HepG2 (cell line): ENCODE results near the gene SHISA5. TPM values are rescaled to one million over a fixed set of nuclear protein-coding genes. Genes with fewer than 3 reads are reported as not detected.
A peak's percentile ranks its signal among the peaks of the same experiment; 100 is the strongest.

Source experiments
- EED ChIP-seq: sonication (generic); formaldehyde crosslinking; IDR thresholded peaks from 2 replicates; pipeline ENCODE4 v1.5.0; 2020; ENCODE audit warnings: mild to moderate bottlenecking, missing genetic modification reagents
- ETV5 ChIP-seq: IDR thresholded peaks from 2 replicates; pipeline ENCODE4 v1.6.1; 2018; ENCODE audit warnings: missing biosample characterization, missing genetic modification reagents, inconsistent platforms, borderline replicate concordance
- FOXO1 ChIP-seq: sonication (generic); formaldehyde crosslinking; IDR thresholded peaks from 2 replicates; pipeline ENCODE4 v1.4.0; 2020; ENCODE audit warnings: missing genetic modification reagents
- LCORL ChIP-seq, 2 experiments: fragments of 450-650 bp in 1 of 2; sonication (generic) in 1 of 2; formaldehyde crosslinking in 1 of 2; IDR thresholded peaks; 2 replicates each; pipeline versions ENCODE4 v1.5.0 to v1.6.1; 2017 to 2020; ENCODE audit warnings: antibody characterized with exemption in 1 of 2, missing genetic modification reagents in 1 of 2
- SRY ChIP-seq: sonication (generic); formaldehyde crosslinking; IDR thresholded peaks from 2 replicates; pipeline ENCODE4 v1.8.0; 2022; ENCODE audit warnings: mild to moderate bottlenecking, missing genetic modification reagents
- TSC22D2 ChIP-seq: sonication (generic); formaldehyde crosslinking; IDR thresholded peaks from 2 replicates; pipeline ENCODE4 v1.5.1; 2020; ENCODE audit warnings: missing genetic modification reagents, mild to moderate bottlenecking, borderline replicate concordance
- ZC3H13 ChIP-seq: sonication (generic); formaldehyde crosslinking; IDR thresholded peaks from 2 replicates; pipeline ENCODE4 v1.8.1; 2023; ENCODE audit warnings: mild to moderate bottlenecking, missing genetic modification reagents, moderate library complexity
- ZNF264 ChIP-seq: sonication (generic); formaldehyde crosslinking; IDR thresholded peaks from 2 replicates; pipeline ENCODE4 v1.4.0; 2020; ENCODE audit warnings: missing genetic modification reagents
- ZNF367 ChIP-seq: sonication (generic); formaldehyde crosslinking; IDR thresholded peaks from 2 replicates; pipeline ENCODE4 v1.4.0; 2020; ENCODE audit warnings: missing genetic modification reagents, borderline replicate concordance
- ZNF441 ChIP-seq: sonication (generic); formaldehyde crosslinking; IDR thresholded peaks from 2 replicates; pipeline ENCODE4 v1.7.0; 2021; ENCODE audit warnings: missing genetic modification reagents, borderline replicate concordance
- ZNF883 ChIP-seq: sonication (generic); formaldehyde crosslinking; IDR thresholded peaks from 2 replicates; pipeline ENCODE4 v1.5.1; 2020; ENCODE audit warnings: mild to moderate bottlenecking, missing genetic modification reagents; ENCODE audit errors: not compliant biosample characterization
- polyA plus RNA-seq, 8 experiments: library from polyadenylated mRNA; depleted of rRNA in 3 of 8; stranded (reverse) in 7 of 8; unstranded in 1 of 8; fragments of >200 nt; fragmentation: Illumina TruSeq in 4 of 8; extraction: Trizol in 4 of 8; gene quantifications; 2 replicates each; pipeline versions ENCODE4 v1.2.1 to v1.2.3, GENCODE V29; 2011 to 2016; ENCODE audit warnings: low read depth in 4 of 8, missing spikeins in 1 of 8, mixed read lengths in 1 of 8; ENCODE audit not compliant: insufficient read depth in 1 of 8
- total RNA-seq, 5 experiments: library from RNA; depleted of rRNA; stranded (reverse); fragments of >200 nt; fragmentation: Illumina TruSeq; extraction: Trizol; gene quantifications; 2 replicates each; pipeline ENCODE4 v1.2.3, GENCODE V29; 2016; ENCODE audit warnings: low read depth in 1 of 5
- TF ChIP-seq, protein P1 (sequence below): IDR thresholded peaks from 2 replicates; pipeline ENCODE4 v1.6.1; 2016; ENCODE audit warnings: missing biosample characterization, missing genetic modification reagents, low read depth
- TF ChIP-seq, protein P2 (sequence below): sonication (generic); formaldehyde crosslinking; IDR thresholded peaks from 2 replicates; pipeline ENCODE4 v1.4.0; 2020; ENCODE audit warnings: mild to moderate bottlenecking, missing genetic modification reagents
- TF ChIP-seq, protein P3 (sequence below): sonication (generic); formaldehyde crosslinking; IDR thresholded peaks from 2 replicates; pipeline ENCODE4 v1.5.0; 2020; ENCODE audit warnings: mild to moderate bottlenecking, missing genetic modification reagents, borderline replicate concordance

Gene SHISA5
- total and polyA plus RNA-seq, 2 of the 13 experiments (the other 11 are each of a cell fraction or from before 2014, with no cell fraction given), result 75.8 to 91.4 TPM

DNA sequence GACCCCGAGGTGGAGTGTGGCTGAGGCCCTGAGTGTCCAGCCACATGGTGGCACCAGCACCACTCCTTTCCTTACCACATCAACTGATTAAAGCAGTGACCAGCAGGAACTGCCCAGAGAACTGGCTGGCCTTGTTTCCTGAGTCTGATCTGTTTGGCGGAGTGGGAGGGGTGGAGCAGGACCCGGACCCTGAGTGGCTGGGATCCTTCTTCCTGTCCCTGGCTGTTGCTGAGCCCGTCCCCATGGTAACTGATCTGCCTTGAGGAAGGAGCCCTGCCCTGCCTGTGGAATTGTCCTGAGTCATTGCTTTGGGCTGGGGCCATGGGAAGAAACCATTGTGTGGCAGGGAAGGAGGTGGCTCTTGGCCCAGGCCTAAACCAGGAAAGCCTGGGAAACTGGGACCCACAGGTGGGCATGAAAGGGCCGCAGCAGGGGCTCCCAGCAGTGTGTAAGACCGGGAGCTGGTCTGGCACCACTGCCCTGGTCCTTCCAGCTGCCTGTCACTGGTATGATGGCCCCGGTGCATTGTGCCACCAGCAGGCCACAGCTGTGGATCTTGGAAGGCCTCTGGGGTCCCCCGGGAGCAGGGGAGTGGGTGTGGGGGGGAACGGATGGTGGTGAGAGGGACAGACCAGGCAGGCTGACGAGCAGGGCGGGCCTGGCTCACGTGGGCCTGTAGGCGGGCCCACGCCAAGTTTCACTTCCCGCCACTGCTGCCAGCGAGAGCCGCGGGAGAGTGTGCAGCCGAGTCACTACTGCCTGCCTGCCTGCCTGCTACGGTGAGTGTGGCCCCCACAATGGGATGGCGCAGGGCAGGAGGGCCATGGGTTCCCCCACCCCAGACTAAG is 38.2 kb downstream of the SHISA5 start (continued):
- TF ChIP-seq TSC22D2 (no peak), SRY (CRISPR knock-in tag) (no peak), ZNF367 (no peak), ETV5 (CRISPR knock-in tag) (peak; percentile 71; the same call in 1 of the 2 replicates), FOXO1 (CRISPR knock-in tag) (peak; percentile 62; the same call in 1 of the 2 replicates), EED (0 out of 2 replicates have a peak, but pooled peaks have one; percentile 9), ZNF264 (CRISPR knock-in tag) (no peak), LCORL (IDR thresholded peaks at IDR 0.05) (no peak), LCORL (CRISPR knock-in tag; IDR thresholded peaks at IDR 0.05) (peak; percentile 86), ZC3H13 (CRISPR knock-in tag) (no peak), ZNF441 (CRISPR knock-in tag) (0 out of 2 replicates have a peak, but pooled peaks have one; percentile 40), ZNF883 (CRISPR knock-in tag) (peak; percentile 53)
- TF ChIP-seq, protein P1, sequence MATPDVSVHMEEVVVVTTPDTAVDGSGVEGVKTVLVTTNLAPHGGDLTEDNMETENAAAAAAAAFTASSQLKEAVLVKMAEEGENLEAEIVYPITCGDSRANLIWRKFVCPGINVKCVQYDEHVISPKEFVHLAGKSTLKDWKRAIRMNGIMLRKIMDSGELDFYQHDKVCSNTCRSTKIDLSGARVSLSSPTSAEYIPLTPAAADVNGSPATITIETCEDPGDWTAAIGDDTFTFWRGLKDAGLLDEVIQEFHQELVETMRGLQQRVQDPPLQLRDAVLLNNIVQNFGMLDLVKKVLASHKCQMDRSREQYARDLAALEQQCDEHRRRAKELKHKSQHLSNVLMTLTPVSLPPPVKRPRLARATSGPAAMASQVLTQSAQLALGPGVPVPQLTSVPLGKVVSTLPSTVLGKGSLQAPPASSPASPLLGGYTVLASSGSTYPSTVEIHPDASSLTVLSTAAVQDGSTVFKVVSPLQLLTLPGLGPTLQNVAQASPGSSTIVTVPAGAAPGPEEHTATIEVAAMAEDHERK, result no peak
- TF ChIP-seq, protein P2, sequence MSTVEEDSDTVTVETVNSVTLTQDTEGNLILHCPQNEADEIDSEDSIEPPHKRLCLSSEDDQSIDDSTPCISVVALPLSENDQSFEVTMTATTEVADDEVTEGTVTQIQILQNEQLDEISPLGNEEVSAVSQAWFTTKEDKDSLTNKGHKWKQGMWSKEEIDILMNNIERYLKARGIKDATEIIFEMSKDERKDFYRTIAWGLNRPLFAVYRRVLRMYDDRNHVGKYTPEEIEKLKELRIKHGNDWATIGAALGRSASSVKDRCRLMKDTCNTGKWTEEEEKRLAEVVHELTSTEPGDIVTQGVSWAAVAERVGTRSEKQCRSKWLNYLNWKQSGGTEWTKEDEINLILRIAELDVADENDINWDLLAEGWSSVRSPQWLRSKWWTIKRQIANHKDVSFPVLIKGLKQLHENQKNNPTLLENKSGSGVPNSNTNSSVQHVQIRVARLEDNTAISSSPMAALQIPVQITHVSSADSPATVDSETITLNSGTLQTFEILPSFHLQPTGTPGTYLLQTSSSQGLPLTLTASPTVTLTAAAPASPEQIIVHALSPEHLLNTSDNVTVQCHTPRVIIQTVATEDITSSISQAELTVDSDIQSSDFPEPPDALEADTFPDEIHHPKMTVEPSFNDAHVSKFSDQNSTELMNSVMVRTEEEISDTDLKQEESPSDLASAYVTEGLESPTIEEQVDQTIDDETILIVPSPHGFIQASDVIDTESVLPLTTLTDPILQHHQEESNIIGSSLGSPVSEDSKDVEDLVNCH (CRISPR knock-in tag), result no peak
- TF ChIP-seq, protein P3, sequence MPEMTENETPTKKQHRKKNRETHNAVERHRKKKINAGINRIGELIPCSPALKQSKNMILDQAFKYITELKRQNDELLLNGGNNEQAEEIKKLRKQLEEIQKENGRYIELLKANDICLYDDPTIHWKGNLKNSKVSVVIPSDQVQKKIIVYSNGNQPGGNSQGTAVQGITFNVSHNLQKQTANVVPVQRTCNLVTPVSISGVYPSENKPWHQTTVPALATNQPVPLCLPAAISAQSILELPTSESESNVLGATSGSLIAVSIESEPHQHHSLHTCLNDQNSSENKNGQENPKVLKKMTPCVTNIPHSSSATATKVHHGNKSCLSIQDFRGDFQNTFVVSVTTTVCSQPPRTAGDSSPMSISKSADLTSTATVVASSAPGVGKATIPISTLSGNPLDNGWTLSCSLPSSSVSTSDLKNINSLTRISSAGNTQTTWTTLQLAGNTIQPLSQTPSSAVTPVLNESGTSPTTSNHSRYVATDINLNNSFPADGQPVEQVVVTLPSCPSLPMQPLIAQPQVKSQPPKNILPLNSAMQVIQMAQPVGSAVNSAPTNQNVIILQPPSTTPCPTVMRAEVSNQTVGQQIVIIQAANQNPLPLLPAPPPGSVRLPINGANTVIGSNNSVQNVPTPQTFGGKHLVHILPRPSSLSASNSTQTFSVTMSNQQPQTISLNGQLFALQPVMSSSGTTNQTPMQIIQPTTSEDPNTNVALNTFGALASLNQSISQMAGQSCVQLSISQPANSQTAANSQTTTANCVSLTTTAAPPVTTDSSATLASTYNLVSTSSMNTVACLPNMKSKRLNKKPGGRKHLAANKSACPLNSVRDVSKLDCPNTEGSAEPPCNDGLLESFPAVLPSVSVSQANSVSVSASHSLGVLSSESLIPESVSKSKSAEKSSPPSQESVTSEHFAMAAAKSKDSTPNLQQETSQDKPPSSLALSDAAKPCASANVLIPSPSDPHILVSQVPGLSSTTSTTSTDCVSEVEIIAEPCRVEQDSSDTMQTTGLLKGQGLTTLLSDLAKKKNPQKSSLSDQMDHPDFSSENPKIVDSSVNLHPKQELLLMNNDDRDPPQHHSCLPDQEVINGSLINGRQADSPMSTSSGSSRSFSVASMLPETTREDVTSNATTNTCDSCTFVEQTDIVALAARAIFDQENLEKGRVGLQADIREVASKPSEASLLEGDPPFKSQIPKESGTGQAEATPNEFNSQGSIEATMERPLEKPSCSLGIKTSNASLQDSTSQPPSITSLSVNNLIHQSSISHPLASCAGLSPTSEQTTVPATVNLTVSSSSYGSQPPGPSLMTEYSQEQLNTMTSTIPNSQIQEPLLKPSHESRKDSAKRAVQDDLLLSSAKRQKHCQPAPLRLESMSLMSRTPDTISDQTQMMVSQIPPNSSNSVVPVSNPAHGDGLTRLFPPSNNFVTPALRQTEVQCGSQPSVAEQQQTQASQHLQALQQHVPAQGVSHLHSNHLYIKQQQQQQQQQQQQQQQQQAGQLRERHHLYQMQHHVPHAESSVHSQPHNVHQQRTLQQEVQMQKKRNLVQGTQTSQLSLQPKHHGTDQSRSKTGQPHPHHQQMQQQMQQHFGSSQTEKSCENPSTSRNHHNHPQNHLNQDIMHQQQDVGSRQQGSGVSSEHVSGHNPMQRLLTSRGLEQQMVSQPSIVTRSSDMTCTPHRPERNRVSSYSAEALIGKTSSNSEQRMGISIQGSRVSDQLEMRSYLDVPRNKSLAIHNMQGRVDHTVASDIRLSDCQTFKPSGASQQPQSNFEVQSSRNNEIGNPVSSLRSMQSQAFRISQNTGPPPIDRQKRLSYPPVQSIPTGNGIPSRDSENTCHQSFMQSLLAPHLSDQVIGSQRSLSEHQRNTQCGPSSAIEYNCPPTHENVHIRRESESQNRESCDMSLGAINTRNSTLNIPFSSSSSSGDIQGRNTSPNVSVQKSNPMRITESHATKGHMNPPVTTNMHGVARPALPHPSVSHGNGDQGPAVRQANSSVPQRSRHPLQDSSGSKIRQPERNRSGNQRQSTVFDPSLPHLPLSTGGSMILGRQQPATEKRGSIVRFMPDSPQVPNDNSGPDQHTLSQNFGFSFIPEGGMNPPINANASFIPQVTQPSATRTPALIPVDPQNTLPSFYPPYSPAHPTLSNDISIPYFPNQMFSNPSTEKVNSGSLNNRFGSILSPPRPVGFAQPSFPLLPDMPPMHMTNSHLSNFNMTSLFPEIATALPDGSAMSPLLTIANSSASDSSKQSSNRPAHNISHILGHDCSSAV (CRISPR knock-in tag), result no peak
